HUES64 (cell line): Measurements from ENCODE around the gene TOPBP1.
A peak's percentile ranks its signal among the peaks of the same experiment; 100 is the strongest.

Experiments
- H3K27ac ChIP-seq: 2 replicates; pipeline ENCODE4 v1.7.0; 2013; ENCODE audit warnings: low read depth, low read length, inconsistent platforms
- H3K27me3 ChIP-seq: 2 replicates; pipeline ENCODE4 v1.6.1; 2013; ENCODE audit warnings: mild to moderate bottlenecking, low read length; ENCODE audit not compliant: insufficient read depth
- H3K36me3 ChIP-seq: 2 replicates; pipeline ENCODE4 v1.6.1; 2013; ENCODE audit warnings: mild to moderate bottlenecking, low read length; ENCODE audit not compliant: insufficient read depth
- H3K4me1 ChIP-seq: 2 replicates; pipeline ENCODE4 v1.6.1; 2013; ENCODE audit warnings: mild to moderate bottlenecking, low read length, moderate library complexity; ENCODE audit not compliant: insufficient read depth
- H3K4me3 ChIP-seq: 2 replicates; pipeline ENCODE4 v1.5.1; 2013; ENCODE audit warnings: mild to moderate bottlenecking, low read length, moderate library complexity
- H3K9ac ChIP-seq: 2 replicates; pipeline ENCODE4 v1.6.1; 2013; ENCODE audit warnings: mild to moderate bottlenecking, low read depth, low read length
- H3K9me3 ChIP-seq: 2 replicates; pipeline ENCODE4 v1.6.1; 2013; ENCODE audit warnings: low read depth, low read length; ENCODE audit not compliant: insufficient read depth
- WGBS: fragments of 150-250, 120-280 bp; methylation state at CpG from one replicate; pipeline ENCODE4 v1.1.7; 2013; ENCODE audit warnings: missing lambda C conversion rate; 5-methylcytosine and 5-hydroxymethylcytosine counted together

The TOPBP1 gene

GRCh38 chr3:133583396-133583795 lies 78.3 kb downstream of the TOPBP1 start:
- Histone ChIP-seq H3K9me3 (no peaks in the 10 kb centered on the region), H3K36me3 (peaks cover 91% of the 10 kb centered on the region), H3K27me3 (no peaks in the 10 kb centered on the region), H3K4me3 (no peak overlapping the region), H3K9ac (no peak overlapping the region), H3K27ac (no peak overlapping the region), H3K4me1 (no peaks in the 10 kb centered on the region)
- WGBS: 95% methylated on average over 5 of the region's 6 CpGs

- WGBS: 62% methylated on average over 1 of the region's 1 CpG
- H3K9ac ChIP-seq: no peak overlapping the region
- H3K9me3 ChIP-seq: no peaks in the 10 kb centered on the region
- peaks cover 15% of the 10 kb centered on the region for H3K4me1 ChIP-seq
- H3K36me3 ChIP-seq: peaks cover 79% of the 10 kb centered on the region
- H3K27ac ChIP-seq: 0 out of 2 replicates have a peak overlapping the region, but pooled peaks have one; percentile 1
- H3K27me3 ChIP-seq: no peaks in the 10 kb centered on the region
- H3K4me3 ChIP-seq: no peak overlapping the region
These were observed 83.1 kb downstream of the TOPBP1 start for GRCh38 chr3:133578548-133579191.

GRCh38 chr3:133576169-133576568 lies 85.6 kb downstream of the TOPBP1 start:
- peak overlapping the region; percentile 69 for H3K4me3 ChIP-seq
- no peaks in the 10 kb centered on the region for H3K27me3 ChIP-seq
- H3K27ac ChIP-seq: 0 out of 2 replicates have a peak overlapping the region, but pooled peaks have one; percentile 23
- H3K4me1 ChIP-seq: peaks cover 25% of the 10 kb centered on the region
- WGBS: 77% methylated on average over 3 of the region's 3 CpGs
- peaks cover 54% of the 10 kb centered on the region for H3K36me3 ChIP-seq
- no peak overlapping the region for H3K9ac ChIP-seq
- no peaks in the 10 kb centered on the region for H3K9me3 ChIP-seq

- Histone ChIP-seq H3K27me3 (no peaks in the 10 kb centered on the region), H3K27ac (no peak overlapping the region), H3K9me3 (no peaks in the 10 kb centered on the region), H3K4me1 (peaks cover 28% of the 10 kb centered on the region), H3K4me3 (peak overlapping the region; percentile 69), H3K36me3 (peaks cover 47% of the 10 kb centered on the region), H3K9ac (peak overlapping the region; percentile 93)
- 35% methylated on average over 3 of the region's 4 CpGs for WGBS
These were observed 86.7 kb downstream of the TOPBP1 start for GRCh38 chr3:133575086-133575485.

- Histone ChIP-seq H3K4me1 (peaks cover 33% of the 10 kb centered on the region), H3K27ac (peak overlapping the region; percentile 63; the same call in 1 of the 2 replicates), H3K9ac (peak overlapping the region; percentile 93), H3K9me3 (no peaks in the 10 kb centered on the region), H3K36me3 (peaks cover 42% of the 10 kb centered on the region), H3K4me3 (peak overlapping the region; percentile 69), H3K27me3 (no peaks in the 10 kb centered on the region)
- under 1% methylated on average over 54 of the region's 54 CpGs for WGBS
These were observed 87.4 kb downstream of the TOPBP1 start for GRCh38 chr3:133574260-133574881.

- peak within 1 kb of the TSS; percentile 69 for H3K4me3 ChIP-seq
These were observed 88.0 kb downstream of the TOPBP1 start, which contains the start of gene CDV3 for GRCh38 chr3:133573629-133574194. TSS of gene CDV3 (plus strand) at chr3:133573686. CDS start at chr3:133574045, 359 bp downstream.

GRCh38 chr3:133573054-133573628 lies 88.6 kb downstream of the TOPBP1 start:
- Histone ChIP-seq H3K9me3 (no peaks in the 10 kb centered on the region), H3K4me3 (peak overlapping the region; percentile 69), H3K27ac (peak overlapping the region; percentile 89), H3K36me3 (peaks cover 30% of the 10 kb centered on the region), H3K9ac (peak overlapping the region; percentile 63), H3K27me3 (no peaks in the 10 kb centered on the region), H3K4me1 (peaks cover 33% of the 10 kb centered on the region)
- under 1% methylated on average over 33 of the region's 33 CpGs for WGBS

More at GRCh38 chr3:133573629-133574194, 88.0 kb downstream of the TOPBP1 start, which contains the start of gene CDV3:
- H3K27ac ChIP-seq: peak within 1 kb of the TSS; percentile 89
- peak within 1 kb of the TSS; percentile 93 for H3K9ac ChIP-seq
- H3K4me1 ChIP-seq: peaks cover 33% of the 10 kb centered on the region
- no peaks in the 10 kb centered on the region for H3K27me3 ChIP-seq
- under 1% methylated on average over 81 of the region's 81 CpGs for WGBS
- H3K36me3 ChIP-seq: peaks cover 36% of the 10 kb centered on the region
- no peaks in the 10 kb centered on the region for H3K9me3 ChIP-seq

GRCh38 chr3:133572158-133573053 lies 89.3 kb downstream of the TOPBP1 start:
- peaks cover 23% of the 10 kb centered on the region for H3K36me3 ChIP-seq
- WGBS: 89% methylated on average over 17 of the region's 19 CpGs
- H3K9me3 ChIP-seq: no peaks in the 10 kb centered on the region
- peaks cover 33% of the 10 kb centered on the region for H3K4me1 ChIP-seq
- peak overlapping the region; percentile 63 for H3K9ac ChIP-seq
- peak overlapping the region; percentile 44 for H3K4me3 ChIP-seq
- no peaks in the 10 kb centered on the region for H3K27me3 ChIP-seq
- peak overlapping the region; percentile 80 for H3K27ac ChIP-seq

- Histone ChIP-seq H3K27ac (no peak overlapping the region), H3K27me3 (no peaks in the 10 kb centered on the region), H3K4me1 (peaks cover 27% of the 10 kb centered on the region), H3K9me3 (no peaks in the 10 kb centered on the region), H3K9ac (no peak overlapping the region), H3K36me3 (peaks cover 11% of the 10 kb centered on the region), H3K4me3 (no peak overlapping the region)
- WGBS: 96% methylated on average over 1 of the region's 2 CpGs
These were observed 90.8 kb downstream of the TOPBP1 start for GRCh38 chr3:133570937-133571320.

GRCh38 chr3:133570139-133570936 lies 91.4 kb downstream of the TOPBP1 start:
- no peak overlapping the region for H3K27ac ChIP-seq

More at GRCh38 chr3:133570139-133570936, 91.4 kb downstream of the TOPBP1 start:
- H3K4me3 ChIP-seq: no peak overlapping the region
- WGBS: 88% methylated on average over 5 of the region's 5 CpGs
- H3K9me3 ChIP-seq: no peaks in the 10 kb centered on the region
- H3K9ac ChIP-seq: no peak overlapping the region; the same call in 1 of the 2 replicates
- peaks cover 21% of the 10 kb centered on the region for H3K4me1 ChIP-seq
- peaks cover 5% of the 10 kb centered on the region for H3K36me3 ChIP-seq
- no peaks in the 10 kb centered on the region for H3K27me3 ChIP-seq
